ENCODE measurements around the gene HEY2.
A peak's percentile ranks its signal among the peaks of the same experiment; 100 is the strongest.
"Not testable (repeated sequence)": the region's sequence is repeated elsewhere in the genome, so short reads cannot be mapped to it uniquely, and the experiment has no call there.

HEY2 gene

GRCh38 chr6:125749173-125749864, at the start of gene HEY2:
Gene HEY2 (plus strand): TSS chr6:125749632. CDS start chr6:125749777, 145 bp downstream.
- DNase-seq (ENCODE audit: low read depth), result peak; percentile 56

GRCh38 chr6:125700581-125701353, 48.7 kb upstream of the HEY2 start:
- DNase-seq (ENCODE audit: low read depth), result no peak

GRCh38 chr6:125701354-125701668, 48.1 kb upstream of the HEY2 start:
- no peak for DNase-seq (ENCODE audit: low read depth)

GRCh38 chr6:125703882-125704281, 45.5 kb upstream of the HEY2 start:
- not testable (repeated sequence) for DNase-seq (ENCODE audit: low read depth)

- DNase-seq (ENCODE audit: low read depth), result no peak
Measured at GRCh38 chr6:125707615-125708243, 41.7 kb upstream of the HEY2 start.

GRCh38 chr6:125711013-125711675, 38.3 kb upstream of the HEY2 start:
- DNase-seq (ENCODE audit: low read depth), result no peak

GRCh38 chr6:125714441-125715090, 34.9 kb upstream of the HEY2 start:
- DNase-seq (ENCODE audit: low read depth), result no peak

- no peak for DNase-seq (ENCODE audit: low read depth)
Measured at GRCh38 chr6:125717120-125717731, 32.2 kb upstream of the HEY2 start.

GRCh38 chr6:125718109-125718508, 31.3 kb upstream of the HEY2 start:
- no peak for DNase-seq (ENCODE audit: low read depth)

GRCh38 chr6:125722886-125723285, 26.5 kb upstream of the HEY2 start:
- DNase-seq (ENCODE audit: low read depth), result no peak

GRCh38 chr6:125727216-125727615, 22.2 kb upstream of the HEY2 start:
- no peak for DNase-seq (ENCODE audit: low read depth)

- no peak for DNase-seq (ENCODE audit: low read depth)
Measured at GRCh38 chr6:125728739-125729138, 20.7 kb upstream of the HEY2 start.

- no peak for DNase-seq (ENCODE audit: low read depth)
Measured at GRCh38 chr6:125729983-125730382, 19.4 kb upstream of the HEY2 start.

- no peak for DNase-seq (ENCODE audit: low read depth)
Measured at GRCh38 chr6:125732398-125732797, 17.0 kb upstream of the HEY2 start.

- no peak for DNase-seq (ENCODE audit: low read depth)
Measured at GRCh38 chr6:125733516-125734300, 15.7 kb upstream of the HEY2 start.

GRCh38 chr6:125738276-125738675, 11.2 kb upstream of the HEY2 start:
- no peak for DNase-seq (ENCODE audit: low read depth)

GRCh38 chr6:125739364-125739763, 10.1 kb upstream of the HEY2 start:
- DNase-seq (ENCODE audit: low read depth), result no peak

- no peak for DNase-seq (ENCODE audit: low read depth)
Measured at GRCh38 chr6:125741336-125741735, 8.1 kb upstream of the HEY2 start.

GRCh38 chr6:125742024-125742423, 7.4 kb upstream of the HEY2 start:
- no peak for DNase-seq (ENCODE audit: low read depth)

- DNase-seq (ENCODE audit: low read depth), result no peak
Measured at GRCh38 chr6:125742464-125743120, 6.8 kb upstream of the HEY2 start.

Data from HS-27A (cell line).